SK-N-MC (cell line): Measurements from ENCODE around the gene ASTL.

Experiments used
- EZH2 ChIP-seq: fragments of 200-600 bp; sonication (generic); IDR thresholded peaks from one replicate; pipeline ENCODE4 v1.6.1; 2017; ENCODE audit warnings: antibody characterized with exemption
- FOXP2 ChIP-seq: optimal IDR thresholded peaks from 2 replicates; pipeline ENCODE3; 2011; ENCODE audit warnings: mild to moderate bottlenecking, moderate library complexity; ENCODE audit not compliant: insufficient read depth; ENCODE audit errors: extremely low read length, control extremely low read depth
- POLR2AphosphoS5 ChIP-seq: IDR thresholded peaks from 2 replicates; pipeline ENCODE4 v1.6.1; 2012; ENCODE audit warnings: mild to moderate bottlenecking, low read depth, low read length, borderline replicate concordance

DNA sequence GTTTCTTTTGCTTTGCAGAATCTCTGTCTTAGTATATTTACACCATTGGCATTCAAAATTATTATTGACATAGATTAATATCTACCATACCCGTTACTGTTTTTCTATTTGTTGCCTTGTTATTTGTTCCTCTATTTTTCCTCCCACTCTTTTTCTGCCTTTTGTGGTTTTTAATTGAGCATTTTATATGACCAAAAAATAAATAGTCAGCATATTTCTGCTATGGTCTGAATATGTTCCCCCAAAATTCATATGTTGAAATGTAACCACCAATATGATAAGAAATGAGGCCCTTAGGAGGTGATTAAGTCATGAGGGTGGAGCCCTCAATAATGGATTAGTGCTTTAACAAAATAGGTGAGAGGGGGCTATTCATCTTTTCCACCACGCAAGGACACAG, 57.3 kb downstream of the ASTL start:
- TF ChIP-seq POLR2AphosphoS5 = no peak
- TF ChIP-seq EZH2 = no peak
- no peak for TF ChIP-seq FOXP2
